IPS DF 6.9 (cell line): Measurements from ENCODE around the gene ADORA2B.

Experiments
- DNase-seq: peaks from one replicate; pipeline ENCODE4 v3.0.0-alpha.2; 2013; ENCODE audit warnings: low read depth, low spot score
- H3K27ac ChIP-seq: one replicate; pipeline ENCODE4 v1.5.1; 2013; ENCODE audit warnings: low read length, control low read depth
- H3K27me3 ChIP-seq: 2 replicates; pipeline ENCODE4 v1.6.1; 2013; ENCODE audit warnings: mild to moderate bottlenecking, low read length; ENCODE audit not compliant: control insufficient read depth, insufficient read depth
- H3K36me3 ChIP-seq: 2 replicates; pipeline ENCODE4 v1.6.1; 2013; ENCODE audit warnings: low read length; ENCODE audit not compliant: control insufficient read depth, insufficient read depth
- H3K4me1 ChIP-seq: 2 replicates; pipeline ENCODE4 v1.6.1; 2013; ENCODE audit warnings: low read length; ENCODE audit not compliant: control insufficient read depth, insufficient read depth
- H3K4me3 ChIP-seq: 2 replicates; pipeline ENCODE4 v1.5.1; 2013; ENCODE audit warnings: mild to moderate bottlenecking, low read length
- H3K9me3 ChIP-seq: 2 replicates; pipeline ENCODE4 v1.6.1; 2013; ENCODE audit warnings: low read length, inconsistent platforms; ENCODE audit not compliant: control insufficient read depth, insufficient read depth
- WGBS: extraction: QIAGEN DNeasy Blood & Tissue Kit; methylation state at CpG from one replicate; pipeline ENCODE4 v1.1.7; 2013; ENCODE audit warnings: mixed read lengths, missing lambda C conversion rate; ENCODE audit not compliant: insufficient read length, insufficient coverage; 5-methylcytosine and 5-hydroxymethylcytosine counted together

Gene ADORA2B

GRCh38 chr17:15912416-15912955, 32.4 kb upstream of the ADORA2B start:
- WGBS = no CpG with 5 or more reads among the region's 9 CpGs

DNA sequence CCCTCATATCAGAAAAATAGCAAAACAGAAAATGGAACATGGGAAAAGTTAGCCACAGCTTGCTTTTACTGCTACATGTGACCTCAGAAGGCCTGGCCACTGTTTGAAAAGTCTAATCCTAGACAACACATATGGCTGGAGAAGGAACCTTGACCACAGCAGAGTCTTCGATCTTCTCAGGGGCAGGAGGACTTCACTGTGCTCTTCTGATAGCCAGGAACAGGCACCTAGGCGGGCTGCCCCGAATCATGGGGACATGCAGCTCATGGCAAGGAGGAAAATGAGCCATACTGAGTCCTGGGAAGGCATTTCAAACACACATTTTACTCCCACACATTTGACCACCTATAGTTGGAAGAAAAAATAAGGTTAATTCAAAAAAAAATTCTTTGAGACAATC, 31.1 kb upstream of the ADORA2B start:
- Histone ChIP-seq H3K27ac (no peak overlapping the region), H3K4me1 (no peaks in the 10 kb centered on the region), H3K27me3 (no peaks in the 10 kb centered on the region), H3K36me3 (no peaks in the 10 kb centered on the region), H3K4me3 (no peak overlapping the region), H3K9me3 (no peaks in the 10 kb centered on the region)
- no CpG with 5 or more reads among the region's 3 CpGs for WGBS
- DNase-seq = no peak

More at GRCh38 chr17:15912416-15912955, 32.4 kb upstream of the ADORA2B start:
- Histone ChIP-seq H3K27me3 (no peaks in the 10 kb centered on the region), H3K4me1 (no peaks in the 10 kb centered on the region), H3K9me3 (no peaks in the 10 kb centered on the region), H3K27ac (no peak overlapping the region), H3K36me3 (no peaks in the 10 kb centered on the region), H3K4me3 (no peak overlapping the region)
- DNase-seq = no peak

DNA sequence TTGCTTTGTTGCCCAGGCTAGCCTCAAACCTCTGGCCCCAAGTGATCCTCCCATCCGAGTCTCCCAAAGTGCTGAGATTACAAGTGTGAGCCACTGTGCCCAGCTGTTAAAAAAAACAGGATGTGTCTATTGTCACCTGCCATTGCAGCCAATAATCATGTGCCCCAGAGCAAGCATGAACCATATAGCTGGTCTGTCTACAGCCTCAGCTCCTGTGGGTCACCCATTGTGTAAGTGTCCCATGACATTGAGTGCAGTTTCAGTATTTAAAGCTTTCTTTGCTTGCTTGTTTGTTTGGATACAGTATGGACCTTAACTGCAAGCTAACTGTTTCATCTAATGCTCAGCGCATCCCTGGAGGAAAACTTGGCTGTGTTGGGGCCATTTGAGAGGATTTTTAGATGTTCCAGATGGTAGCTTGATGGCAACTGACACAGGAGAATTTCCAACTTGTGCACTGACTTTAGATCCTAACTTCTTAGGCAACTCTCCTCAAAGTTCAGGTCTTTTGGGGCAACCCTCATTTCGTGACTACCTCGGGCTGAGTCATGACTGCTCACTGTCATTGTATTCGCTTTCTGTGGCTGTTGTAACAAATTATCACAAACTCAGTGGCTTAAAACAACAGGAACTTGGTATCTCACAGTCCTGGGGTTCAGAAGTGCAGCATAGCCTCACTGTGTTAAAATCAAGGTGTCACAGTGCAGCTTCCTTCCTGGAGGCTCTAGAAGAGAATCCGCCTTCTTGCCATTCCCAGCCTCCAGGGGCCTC, 30.3 kb upstream of the ADORA2B start:
- no peak overlapping the region for H3K27ac ChIP-seq
- H3K4me3 ChIP-seq = no peak overlapping the region
- WGBS = no CpG with 5 or more reads among the region's 6 CpGs
- H3K9me3 ChIP-seq = no peaks in the 10 kb centered on the region
- H3K36me3 ChIP-seq = no peaks in the 10 kb centered on the region
- H3K27me3 ChIP-seq = no peaks in the 10 kb centered on the region
- no peaks in the 10 kb centered on the region for H3K4me1 ChIP-seq
- no peak for DNase-seq

- Histone ChIP-seq H3K9me3 (no peaks in the 10 kb centered on the region), H3K27ac (no peak overlapping the region), H3K4me3 (no peak overlapping the region), H3K27me3 (no peaks in the 10 kb centered on the region), H3K36me3 (no peaks in the 10 kb centered on the region), H3K4me1 (no peaks in the 10 kb centered on the region)
- WGBS = no CpG with 5 or more reads among the region's 6 CpGs
- DNase-seq = no peak
Observed at GRCh38 chr17:15915961-15916360, 29.0 kb upstream of the ADORA2B start.

GRCh38 chr17:15917021-15917437, 27.9 kb upstream of the ADORA2B start:
- H3K4me3 ChIP-seq = no peak overlapping the region
- no peaks in the 10 kb centered on the region for H3K4me1 ChIP-seq
- H3K36me3 ChIP-seq = no peaks in the 10 kb centered on the region
- WGBS = no CpG with 5 or more reads among the region's 20 CpGs
- no peak overlapping the region for H3K27ac ChIP-seq
- H3K27me3 ChIP-seq = no peaks in the 10 kb centered on the region
- H3K9me3 ChIP-seq = no peaks in the 10 kb centered on the region
- DNase-seq = no peak

DNA sequence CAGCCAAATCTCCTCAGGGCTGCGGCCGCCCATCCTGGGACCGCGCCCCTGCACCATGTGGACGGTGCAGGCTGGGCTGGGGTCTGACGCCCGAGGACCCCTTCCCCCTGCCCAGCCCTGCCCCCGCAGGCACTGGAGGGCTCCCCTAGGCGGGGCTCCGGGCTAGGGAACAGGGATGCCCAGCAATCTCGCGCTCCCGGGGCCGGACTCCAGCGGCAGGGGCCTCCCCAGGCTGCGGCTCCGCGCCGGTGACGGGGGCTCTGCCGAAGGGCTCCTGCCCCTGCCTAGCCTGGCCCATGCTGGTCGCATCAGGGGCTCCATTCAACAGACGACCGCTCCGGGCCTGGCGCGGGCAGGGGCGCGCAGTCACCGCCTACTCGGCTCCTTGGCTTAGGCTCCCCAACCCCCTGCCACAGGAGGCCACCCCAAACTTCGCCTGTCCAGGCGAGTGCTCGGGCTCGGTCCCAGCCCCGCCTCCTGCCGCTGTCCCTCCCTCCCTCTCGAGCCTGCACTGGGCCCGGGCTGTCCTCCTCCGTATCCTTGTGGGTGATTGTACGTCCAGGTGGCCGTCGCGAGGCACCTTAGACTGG, 27.4 kb upstream of the ADORA2B start:
- Histone ChIP-seq H3K36me3 (no peaks in the 10 kb centered on the region), H3K4me1 (no peaks in the 10 kb centered on the region), H3K4me3 (no peak overlapping the region), H3K27ac (no peak overlapping the region), H3K27me3 (no peaks in the 10 kb centered on the region), H3K9me3 (no peaks in the 10 kb centered on the region)
- DNase-seq = no peak
- no CpG with 5 or more reads among the region's 44 CpGs for WGBS

DNA sequence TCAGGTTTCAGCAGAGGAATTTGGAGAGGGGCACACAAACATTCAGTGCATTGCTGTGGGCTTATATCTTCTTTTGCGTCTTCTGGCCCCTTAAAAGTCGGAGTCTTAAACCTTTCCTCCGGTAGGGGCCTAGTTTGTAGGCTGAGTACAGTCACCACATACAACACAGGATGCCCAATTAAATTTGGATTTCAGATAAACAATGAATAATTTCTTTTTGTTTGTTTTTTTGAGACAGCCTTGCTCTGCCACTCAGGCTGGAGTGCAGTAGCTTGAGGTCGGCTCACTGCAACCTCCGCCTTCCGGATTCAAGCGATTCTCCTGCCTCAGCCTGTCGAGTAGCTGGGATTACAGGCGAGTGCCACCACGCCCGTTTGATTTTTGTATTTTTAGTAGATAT, 26.7 kb upstream of the ADORA2B start:
- Histone ChIP-seq H3K27me3 (no peaks in the 10 kb centered on the region), H3K36me3 (no peaks in the 10 kb centered on the region), H3K9me3 (no peaks in the 10 kb centered on the region), H3K4me1 (no peaks in the 10 kb centered on the region), H3K27ac (no peak overlapping the region), H3K4me3 (no peak overlapping the region)
- no CpG with 5 or more reads among the region's 11 CpGs for whole genome bisulfite sequencing
- no peak for DNase-seq

- Histone ChIP-seq H3K4me1 (no peaks in the 10 kb centered on the region), H3K27me3 (no peaks in the 10 kb centered on the region), H3K4me3 (no peak overlapping the region), H3K9me3 (no peaks in the 10 kb centered on the region), H3K27ac (no peak overlapping the region), H3K36me3 (no peaks in the 10 kb centered on the region)
- no peak for DNase-seq
- WGBS = no CpG with 5 or more reads among the region's 9 CpGs
Observed at GRCh38 chr17:15918661-15919259, 26.2 kb upstream of the ADORA2B start.

DNA sequence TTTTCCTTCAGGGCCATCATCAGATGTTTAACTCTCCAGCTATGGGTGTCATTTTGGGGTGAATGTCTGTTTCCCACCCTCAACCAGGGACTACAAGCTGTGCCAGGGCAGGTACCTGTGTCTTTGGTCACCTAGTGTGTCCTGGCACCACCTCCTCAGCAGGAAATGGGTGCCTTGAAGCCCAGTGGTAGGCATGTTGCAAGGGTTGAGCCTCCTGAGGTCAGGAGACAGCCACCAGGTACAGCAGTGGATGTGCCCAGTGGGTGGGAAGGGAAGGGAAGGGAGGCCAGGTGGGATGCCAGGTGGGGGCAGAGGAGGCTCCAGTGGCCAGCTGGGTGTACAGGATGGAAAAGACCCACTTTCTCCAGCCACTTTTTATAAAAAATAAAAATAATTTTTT, 25.5 kb upstream of the ADORA2B start:
- DNase-seq = no peak
- Histone ChIP-seq H3K27me3 (no peaks in the 10 kb centered on the region), H3K9me3 (no peaks in the 10 kb centered on the region), H3K4me3 (no peak overlapping the region), H3K36me3 (no peaks in the 10 kb centered on the region), H3K4me1 (no peaks in the 10 kb centered on the region), H3K27ac (no peak overlapping the region)

DNA sequence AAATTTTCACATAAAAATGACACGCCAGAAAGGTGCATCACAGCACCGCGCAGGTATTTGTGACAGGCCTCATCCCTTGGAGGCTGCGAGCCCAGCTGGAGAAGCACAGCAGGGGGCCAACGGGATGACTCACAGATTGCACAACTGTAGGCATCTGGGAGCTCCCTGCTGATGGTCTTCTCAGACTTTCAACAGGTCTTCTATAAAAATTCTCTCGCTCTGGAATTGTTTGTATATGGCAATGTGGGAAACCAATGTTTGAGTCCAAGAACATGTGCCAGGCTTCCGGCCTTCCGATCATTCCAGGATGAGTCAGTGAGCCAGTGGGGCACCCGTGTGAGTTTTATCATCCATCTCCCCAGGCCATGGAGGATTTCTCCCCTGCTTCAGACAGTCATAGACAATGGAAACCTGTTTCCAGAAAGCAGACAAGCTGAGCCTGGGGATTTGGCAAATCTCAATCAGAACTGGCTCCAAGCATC, 24.1 kb upstream of the ADORA2B start:
- no CpG with 5 or more reads among the region's 9 CpGs for WGBS
- no peak for DNase-seq
- H3K4me1 ChIP-seq = no peaks in the 10 kb centered on the region
- H3K27ac ChIP-seq = no peak overlapping the region
- no peaks in the 10 kb centered on the region for H3K27me3 ChIP-seq
- no peaks in the 10 kb centered on the region for H3K36me3 ChIP-seq
- no peaks in the 10 kb centered on the region for H3K9me3 ChIP-seq
- no peak overlapping the region for H3K4me3 ChIP-seq
